Measurements from ENCODE around the gene ETV6. TPM values are rescaled to one million over a fixed set of nuclear protein-coding genes. Genes with fewer than 3 reads are reported as not detected.

ETV6 gene
- total RNA-seq, 4 donors from 2014 or later: 7.6 to 45.5 (median 8.2) TPM

DNA sequence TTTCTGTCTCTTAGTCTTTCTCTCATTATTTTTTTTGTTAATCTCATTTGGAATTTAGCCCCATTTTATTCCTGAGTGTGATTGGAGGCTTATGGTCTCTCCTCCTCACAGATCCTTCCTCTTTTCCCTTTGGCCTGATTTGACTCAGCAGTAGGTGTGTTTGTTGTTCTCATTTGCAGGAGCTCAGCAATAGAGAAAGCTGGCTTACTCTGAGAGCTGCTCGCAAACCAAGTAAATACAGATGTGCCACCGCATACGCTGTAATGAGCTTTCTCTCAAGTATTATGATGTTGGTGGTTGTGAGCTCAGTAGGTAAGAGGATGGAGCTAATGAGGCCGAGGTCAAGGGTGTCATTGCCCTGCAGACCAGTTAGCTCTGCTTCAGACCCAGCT lies 206.5 kb downstream of the ETV6 start:
- no peak for DNase-seq
- no peaks in the 10 kb centered on the region for H3K27me3 ChIP-seq
- H3K4me3 ChIP-seq: no peak overlapping the region
- intact Hi-C loops (cut with DNase I; ENCODE audit: low total_unique reads): no loop called here
- H3K9me3 ChIP-seq: no peaks in the 10 kb centered on the region
- no peak overlapping the region for H3K27ac ChIP-seq
- H3K4me1 ChIP-seq: no peaks in the 10 kb centered on the region
- no peaks in the 10 kb centered on the region for H3K36me3 ChIP-seq
- no peak for TF ChIP-seq POLR2A (IDR thresholded peaks at IDR 0.05)
- TF ChIP-seq, protein P1, sequence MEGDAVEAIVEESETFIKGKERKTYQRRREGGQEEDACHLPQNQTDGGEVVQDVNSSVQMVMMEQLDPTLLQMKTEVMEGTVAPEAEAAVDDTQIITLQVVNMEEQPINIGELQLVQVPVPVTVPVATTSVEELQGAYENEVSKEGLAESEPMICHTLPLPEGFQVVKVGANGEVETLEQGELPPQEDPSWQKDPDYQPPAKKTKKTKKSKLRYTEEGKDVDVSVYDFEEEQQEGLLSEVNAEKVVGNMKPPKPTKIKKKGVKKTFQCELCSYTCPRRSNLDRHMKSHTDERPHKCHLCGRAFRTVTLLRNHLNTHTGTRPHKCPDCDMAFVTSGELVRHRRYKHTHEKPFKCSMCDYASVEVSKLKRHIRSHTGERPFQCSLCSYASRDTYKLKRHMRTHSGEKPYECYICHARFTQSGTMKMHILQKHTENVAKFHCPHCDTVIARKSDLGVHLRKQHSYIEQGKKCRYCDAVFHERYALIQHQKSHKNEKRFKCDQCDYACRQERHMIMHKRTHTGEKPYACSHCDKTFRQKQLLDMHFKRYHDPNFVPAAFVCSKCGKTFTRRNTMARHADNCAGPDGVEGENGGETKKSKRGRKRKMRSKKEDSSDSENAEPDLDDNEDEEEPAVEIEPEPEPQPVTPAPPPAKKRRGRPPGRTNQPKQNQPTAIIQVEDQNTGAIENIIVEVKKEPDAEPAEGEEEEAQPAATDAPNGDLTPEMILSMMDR (IDR thresholded peaks at IDR 0.05): no peak

DNA sequence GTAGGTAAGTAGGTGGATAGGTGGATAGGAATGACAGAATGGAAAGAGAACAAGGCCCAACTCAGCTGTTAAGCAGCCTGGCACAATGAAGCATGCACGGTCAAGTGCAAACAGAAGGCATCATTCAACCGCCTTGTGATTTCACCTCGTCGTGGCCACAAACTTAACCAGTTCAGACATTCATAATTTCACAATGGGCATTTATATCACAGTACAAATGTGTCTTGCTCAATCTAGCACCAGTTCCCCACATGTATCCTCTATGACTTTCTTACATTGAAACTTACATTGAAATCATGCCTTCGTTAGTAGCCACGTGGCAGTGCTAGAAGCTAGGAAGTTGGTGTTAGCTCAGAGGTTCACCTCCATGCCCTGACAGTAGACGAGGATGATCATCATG lies 207.5 kb downstream of the ETV6 start:
- H3K27ac ChIP-seq: no peak overlapping the region
- intact Hi-C loops (cut with DNase I; ENCODE audit: low total_unique reads): no loop called here
- H3K27me3 ChIP-seq: no peaks in the 10 kb centered on the region
- H3K4me1 ChIP-seq: peaks cover 0 to 5% of the 10 kb centered on the region in 2 donors
- no peak for DNase-seq
- TF ChIP-seq, protein P1 (IDR thresholded peaks at IDR 0.05): no peak
- no peak for TF ChIP-seq POLR2A (IDR thresholded peaks at IDR 0.05)
- no peak overlapping the region for H3K4me3 ChIP-seq
- H3K9me3 ChIP-seq: no peaks in the 10 kb centered on the region
- H3K36me3 ChIP-seq: no peaks in the 10 kb centered on the region

DNA sequence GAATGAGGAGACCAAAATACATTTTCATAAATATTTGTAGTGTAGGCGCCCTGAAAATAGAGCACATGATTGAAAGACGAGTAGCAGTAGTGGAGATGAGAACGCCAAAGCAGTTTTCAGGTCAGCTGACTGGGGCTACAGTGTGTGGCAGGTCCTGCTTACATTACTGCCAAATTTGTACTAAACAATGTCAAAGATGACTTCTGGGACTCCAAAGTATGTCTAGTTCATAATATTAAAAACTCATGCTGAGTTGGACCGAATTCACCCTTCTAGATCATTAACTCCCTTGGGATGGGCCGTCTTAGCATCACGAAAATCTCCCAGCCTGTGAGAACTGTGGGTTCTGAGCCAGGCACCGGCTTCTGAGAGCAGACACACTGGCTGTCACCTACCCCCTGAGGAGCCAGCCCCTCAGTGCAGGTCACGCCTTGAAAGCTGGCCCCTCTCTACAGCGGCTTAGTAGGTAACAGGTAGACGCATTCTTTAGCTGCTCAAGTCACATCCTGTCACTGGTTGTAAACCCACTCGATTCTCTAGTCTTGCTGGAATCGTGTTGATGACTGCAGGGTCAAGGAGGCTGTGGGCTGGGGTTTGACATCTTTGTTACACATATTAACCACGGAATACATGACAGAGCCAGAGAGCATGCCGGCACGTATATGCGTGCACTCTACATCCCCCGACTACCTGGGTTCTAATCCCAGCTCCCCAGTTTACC lies 210.4 kb downstream of the ETV6 start:
- TF ChIP-seq POLR2A (IDR thresholded peaks at IDR 0.05): no peak
- TF ChIP-seq, protein P1 (IDR thresholded peaks at IDR 0.05): no peak
- H3K4me1 ChIP-seq: peaks cover 0 to 5% of the 10 kb centered on the region in 2 donors
- H3K27me3 ChIP-seq: no peaks in the 10 kb centered on the region
- H3K27ac ChIP-seq: peak overlapping the region in 1 of 2 donors; percentile 40
- intact Hi-C loops (cut with DNase I; ENCODE audit: low total_unique reads): no loop called here
- H3K9me3 ChIP-seq: no peaks in the 10 kb centered on the region
- no peak for DNase-seq
- no peaks in the 10 kb centered on the region for H3K36me3 ChIP-seq
- H3K4me3 ChIP-seq: no peak overlapping the region

DNA sequence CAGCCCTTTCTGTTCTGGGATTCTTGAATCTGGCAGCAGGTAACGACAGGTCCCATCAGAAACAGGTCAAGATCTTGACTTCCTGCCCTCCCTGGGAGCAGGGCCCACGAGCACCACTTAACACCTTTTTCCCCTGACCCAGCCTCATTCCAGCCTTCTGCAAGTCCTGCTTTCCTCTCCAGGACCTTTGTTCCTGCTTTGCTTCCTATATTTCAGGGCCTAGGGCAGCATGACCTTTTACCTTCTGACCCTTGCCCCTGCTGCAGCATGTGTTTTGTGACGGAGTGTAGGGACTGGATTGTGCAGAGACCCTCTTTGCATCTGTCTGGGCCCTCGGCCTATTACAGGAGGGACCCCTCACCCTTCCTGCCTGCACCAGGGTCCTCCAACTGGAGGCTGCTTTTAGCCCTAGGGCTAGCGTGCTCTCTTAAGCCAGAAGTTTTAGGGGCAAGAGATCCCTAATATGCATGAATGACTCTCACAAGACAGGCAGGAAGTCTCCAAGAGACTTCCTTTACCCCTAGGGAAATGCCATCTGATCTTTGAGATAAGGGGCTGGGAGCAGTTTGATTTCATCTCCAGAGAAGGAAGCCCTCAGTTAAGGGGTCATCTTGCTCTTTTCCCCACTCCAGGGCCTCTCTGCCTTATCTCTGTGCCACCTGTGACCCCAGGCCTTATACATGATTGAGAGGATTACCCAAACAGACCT lies 211.8 kb downstream of the ETV6 start:
- peaks cover 0 to 5% of the 10 kb centered on the region in 2 donors for H3K4me1 ChIP-seq

More for the DNA sequence above, 211.8 kb downstream of the ETV6 start:
- TF ChIP-seq POLR2A (IDR thresholded peaks at IDR 0.05): no peak
- TF ChIP-seq, protein P1 (IDR thresholded peaks at IDR 0.05): no peak
- Histone ChIP-seq H3K4me3 (no peak overlapping the region), H3K36me3 (no peaks in the 10 kb centered on the region), H3K27ac (peak overlapping the region; percentile 80 to 84), H3K9me3 (no peaks in the 10 kb centered on the region), H3K27me3 (no peaks in the 10 kb centered on the region)
- DNase-seq: no peak
- intact Hi-C loops (cut with DNase I; ENCODE audit: low total_unique reads): no loop called here

Measured in uterus (tissue), 4 donors.